Esophagus muscularis mucosa (tissue), 4 donors: Measurements from ENCODE around the gene STMN3. TPM values are rescaled to one million over a fixed set of nuclear protein-coding genes. Genes with fewer than 3 reads are reported as not detected.
"Not testable (repeated sequence)": the region's sequence is repeated elsewhere in the genome, so short reads cannot be mapped to it uniquely, and the experiment has no call there.

Source experiments
- DNase-seq: peaks from one replicate; pipeline ENCODE4 v3.0.0-alpha.2; 2017; ENCODE audit errors: extremely low spot score
- H3K27ac ChIP-seq, 4 donors: fragments of 200-600 bp; sonication (generic); replicated peaks in 1 of 4; 1 replicate in 3 of 4; 2 replicates in 1 of 4; pipeline ENCODE4 v1.5.1; 2016 to 2019; ENCODE audit warnings: mild to moderate bottlenecking in 1 of 4
- H3K27me3 ChIP-seq, 4 donors: fragments of 200-600 bp; sonication (generic); one replicate each; pipeline versions ENCODE4 v1.5.1 to v1.6.0; 2016 to 2019
- H3K36me3 ChIP-seq, 4 donors: fragments of 200-600 bp; sonication (generic); one replicate each; pipeline ENCODE4 v1.5.1; 2016 to 2019
- H3K4me1 ChIP-seq, 4 donors: fragments of 200-600 bp; sonication (generic); one replicate each; pipeline ENCODE4 v1.5.1; 2016 to 2019
- H3K4me3 ChIP-seq, 4 donors: fragments of 200-600 bp; sonication (generic); 1 replicate in 2 of 4; 2 replicates in 2 of 4; pipeline ENCODE4 v1.5.1; 2016 to 2019; ENCODE audit warnings: mild to moderate bottlenecking in 4 of 4, moderate library complexity in 1 of 4
- H3K9me3 ChIP-seq, 4 donors: fragments of 200-600 bp; sonication (generic); 1 replicate in 3 of 4; 2 replicates in 1 of 4; pipeline ENCODE4 v1.5.1; 2016 to 2019
- EP300 ChIP-seq: sonication (generic); formaldehyde crosslinking; IDR thresholded peaks from one replicate; pipeline ENCODE4 v1.6.1; 2017; ENCODE audit warnings: antibody characterized with exemption
- POLR2A ChIP-seq: fragments of 450-650 bp; IDR thresholded peaks from one replicate; pipeline ENCODE4 v1.6.1; 2017; ENCODE audit warnings: antibody characterized with exemption, moderate library complexity, mild to moderate bottlenecking, low read depth
- POLR2AphosphoS5 ChIP-seq, 2 donors: sonication (generic); formaldehyde crosslinking; IDR thresholded peaks; one replicate each; pipeline ENCODE4 v1.6.1; 2017; ENCODE audit warnings: antibody characterized with exemption in 2 of 2
- WGBS: methylation state at CpG from one replicate; pipeline ENCODE4 v1.1.5; 2018; 5-methylcytosine and 5-hydroxymethylcytosine counted together
- intact Hi-C: fragments of 100-400 bp; cut with DNase I; formaldehyde crosslinking; loops from one replicate; pipeline ENCODE4 v1.15.1; 2023
- total RNA-seq, 4 donors: library from RNA; depleted of rRNA; stranded (reverse); fragments of >200 nt; gene quantifications; one replicate each; pipeline versions ENCODE4 v1.1.0 to v1.2.1, GENCODE V29; 2016
- TF ChIP-seq, protein P1 (sequence below), 3 experiments: fragments of 200-600 bp in 2 of 3; fragments of 450-650 bp in 1 of 3; sonication (generic) in 2 of 3; IDR thresholded peaks; one replicate each; pipeline ENCODE4 v1.5.1; 2017 to 2019; ENCODE audit warnings: antibody characterized with exemption in 3 of 3, mild to moderate bottlenecking in 2 of 3, moderate library complexity in 1 of 3

Gene STMN3
- total RNA-seq, 4 donors from 2014 or later: 13.3 to 47.4 (median 28.9) TPM

DNA sequence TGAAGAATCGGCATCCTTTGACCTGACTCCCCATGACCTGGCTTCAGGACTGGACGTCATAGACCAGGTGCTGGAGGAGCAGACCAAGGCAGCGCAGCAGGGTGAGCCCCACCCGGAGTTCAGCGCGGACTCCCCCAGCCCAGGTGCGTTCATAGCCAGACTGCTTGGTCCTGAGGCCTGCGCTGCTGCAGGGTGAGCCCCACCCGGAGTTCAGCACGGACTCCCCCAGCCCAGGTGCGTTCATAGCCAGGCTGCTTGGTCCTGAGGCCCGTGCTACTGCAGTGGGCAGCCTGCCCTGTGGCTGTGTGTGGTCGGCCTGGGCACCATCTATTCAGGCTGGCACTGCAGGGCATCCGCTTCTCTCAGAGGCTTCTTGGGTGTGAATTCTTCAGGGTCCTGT, 20.7 kb upstream of the STMN3 start:
- no peak for DNase-seq
- intact Hi-C loops: no loop called here
- Histone ChIP-seq H3K36me3 (peaks cover 23 to 83% (median 65%) of the 10 kb centered on the region in 4 donors), H3K4me3 (no peak overlapping the region), H3K27me3 (no peaks in the 10 kb centered on the region), H3K27ac (no peak overlapping the region), H3K4me1 (no peaks in the 10 kb centered on the region), H3K9me3 (no peaks in the 10 kb centered on the region)
- 97% methylated on average over 6 of the region's 14 CpGs for WGBS
- TF ChIP-seq POLR2AphosphoS5 (IDR thresholded peaks at IDR 0.05) (no peak), POLR2A (no peak), EP300 (no peak)
- TF ChIP-seq, protein P1, sequence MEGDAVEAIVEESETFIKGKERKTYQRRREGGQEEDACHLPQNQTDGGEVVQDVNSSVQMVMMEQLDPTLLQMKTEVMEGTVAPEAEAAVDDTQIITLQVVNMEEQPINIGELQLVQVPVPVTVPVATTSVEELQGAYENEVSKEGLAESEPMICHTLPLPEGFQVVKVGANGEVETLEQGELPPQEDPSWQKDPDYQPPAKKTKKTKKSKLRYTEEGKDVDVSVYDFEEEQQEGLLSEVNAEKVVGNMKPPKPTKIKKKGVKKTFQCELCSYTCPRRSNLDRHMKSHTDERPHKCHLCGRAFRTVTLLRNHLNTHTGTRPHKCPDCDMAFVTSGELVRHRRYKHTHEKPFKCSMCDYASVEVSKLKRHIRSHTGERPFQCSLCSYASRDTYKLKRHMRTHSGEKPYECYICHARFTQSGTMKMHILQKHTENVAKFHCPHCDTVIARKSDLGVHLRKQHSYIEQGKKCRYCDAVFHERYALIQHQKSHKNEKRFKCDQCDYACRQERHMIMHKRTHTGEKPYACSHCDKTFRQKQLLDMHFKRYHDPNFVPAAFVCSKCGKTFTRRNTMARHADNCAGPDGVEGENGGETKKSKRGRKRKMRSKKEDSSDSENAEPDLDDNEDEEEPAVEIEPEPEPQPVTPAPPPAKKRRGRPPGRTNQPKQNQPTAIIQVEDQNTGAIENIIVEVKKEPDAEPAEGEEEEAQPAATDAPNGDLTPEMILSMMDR (IDR thresholded peaks at IDR 0.05): no peak

DNA sequence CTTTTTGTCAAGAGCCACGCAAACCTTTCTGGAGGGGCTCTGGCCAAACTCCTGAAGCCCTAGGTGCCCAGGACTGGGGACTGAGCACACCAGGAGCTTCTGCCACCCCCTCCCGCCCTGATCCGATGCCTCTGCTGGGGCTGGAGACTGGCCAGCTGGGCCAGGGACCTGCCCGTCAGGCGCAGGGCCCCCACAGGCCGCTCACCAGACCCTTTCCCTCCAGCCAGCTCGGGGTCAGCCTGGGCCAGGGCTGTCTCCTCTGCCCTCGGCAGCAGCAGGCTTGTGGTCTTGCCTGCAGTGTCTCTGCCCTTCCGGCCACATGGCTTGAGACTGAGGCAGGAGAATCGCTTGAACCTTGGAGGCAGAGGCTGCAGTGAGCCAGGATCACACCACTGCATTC, 19.4 kb upstream of the STMN3 start:
- no peak overlapping the region for H3K27ac ChIP-seq
- H3K9me3 ChIP-seq: no peaks in the 10 kb centered on the region
- peaks cover 23 to 83% (median 66%) of the 10 kb centered on the region in 4 donors for H3K36me3 ChIP-seq
- intact Hi-C loops: no loop called here
- H3K4me1 ChIP-seq: no peaks in the 10 kb centered on the region
- H3K27me3 ChIP-seq: no peaks in the 10 kb centered on the region
- DNase-seq: no peak
- no peak for TF ChIP-seq POLR2AphosphoS5 (IDR thresholded peaks at IDR 0.05)
- H3K4me3 ChIP-seq: no peak overlapping the region
- WGBS: 95% methylated on average over 7 of the region's 10 CpGs

DNA sequence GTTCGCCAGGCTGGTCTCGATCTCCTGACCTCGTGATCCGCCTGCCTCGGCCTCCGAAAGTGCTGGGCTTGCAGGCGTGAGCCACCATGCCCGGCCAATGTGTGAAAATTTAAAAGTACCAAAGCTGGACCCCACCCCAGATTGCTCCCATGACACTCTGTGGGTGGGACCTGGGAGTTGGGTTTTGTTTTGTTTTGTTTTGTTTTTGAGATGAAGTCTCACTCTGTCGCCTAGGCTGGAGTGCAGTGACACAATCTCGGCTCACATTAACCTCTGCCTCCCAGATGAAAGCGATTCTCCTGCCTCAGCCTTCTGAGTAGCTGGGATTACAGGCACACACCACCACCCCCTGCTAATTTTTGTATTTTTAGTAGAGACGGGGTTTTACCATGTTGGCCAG, 18.5 kb upstream of the STMN3 start:
- intact Hi-C loops, H3K4me1 ChIP-seq, H3K27ac ChIP-seq, H3K9me3 ChIP-seq, H3K27me3 ChIP-seq, DNase-seq, H3K4me3 ChIP-seq: not testable (repeated sequence)
- peaks cover 27 to 85% (median 67%) of the 10 kb centered on the region in 4 donors for H3K36me3 ChIP-seq
- 96% methylated on average over 12 of the region's 12 CpGs for WGBS

DNA sequence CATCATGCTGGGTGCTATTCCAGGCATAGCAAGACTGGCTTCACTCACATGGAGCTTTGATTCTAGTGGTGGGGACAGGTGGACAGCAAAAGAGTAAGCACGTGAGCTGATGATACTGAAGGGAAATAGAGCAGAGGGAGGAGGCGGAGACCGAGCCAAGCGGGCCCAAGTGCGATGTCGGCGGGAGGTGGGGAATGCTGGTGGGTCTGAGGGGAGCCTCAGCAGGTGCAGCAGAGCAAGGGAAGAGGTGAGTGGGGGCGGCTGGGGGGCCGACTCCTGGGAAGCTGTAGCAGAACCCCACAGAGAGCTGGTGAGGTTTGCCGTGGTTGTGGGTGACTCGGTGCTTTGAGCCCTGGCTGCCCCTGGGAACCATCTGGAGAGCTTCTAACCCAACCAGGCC, 15.1 kb upstream of the STMN3 start:
- DNase-seq: no peak
- Histone ChIP-seq H3K27me3 (no peaks in the 10 kb centered on the region), H3K27ac (no peak overlapping the region), H3K4me1 (peaks cover 0 to 11% (median 0%) of the 10 kb centered on the region in 4 donors), H3K36me3 (peaks cover 24 to 85% (median 67%) of the 10 kb centered on the region in 4 donors), H3K9me3 (no peaks in the 10 kb centered on the region), H3K4me3 (no peak overlapping the region)
- 94% methylated on average over 11 of the region's 11 CpGs for WGBS
- no peak for TF ChIP-seq POLR2A
- no peak for TF ChIP-seq POLR2AphosphoS5 (IDR thresholded peaks at IDR 0.05)
- TF ChIP-seq EP300: no peak
- TF ChIP-seq, protein P1 (IDR thresholded peaks at IDR 0.05): no peak
- intact Hi-C loops: no loop called here

DNA sequence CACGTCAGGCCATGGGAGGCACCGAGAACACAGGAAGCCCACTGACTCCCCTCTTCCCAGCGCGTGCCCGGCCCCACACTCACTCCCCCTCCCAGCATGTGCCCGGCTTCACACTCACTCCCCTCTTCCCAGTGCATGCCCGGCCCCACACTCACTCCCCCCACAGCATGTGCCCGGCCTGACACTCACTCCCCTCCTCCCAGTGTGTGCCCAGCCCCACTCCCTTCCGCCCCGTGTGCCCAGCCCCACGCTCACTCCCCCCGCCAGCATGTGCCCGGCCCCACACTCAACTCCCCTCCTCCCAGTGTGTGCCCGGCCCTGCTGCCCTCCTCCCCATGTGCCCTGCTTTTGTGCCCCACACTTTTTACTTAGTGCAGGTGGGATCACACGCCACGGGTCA, 14.6 kb upstream of the STMN3 start:
- no peak for DNase-seq
- no peaks in the 10 kb centered on the region for H3K9me3 ChIP-seq
- TF ChIP-seq, protein P1 (IDR thresholded peaks at IDR 0.05): no peak
- TF ChIP-seq EP300 (no peak), POLR2AphosphoS5 (IDR thresholded peaks at IDR 0.05) (no peak), POLR2A (no peak)
- H3K27me3 ChIP-seq: no peaks in the 10 kb centered on the region
- peaks cover 29 to 85% (median 67%) of the 10 kb centered on the region in 4 donors for H3K36me3 ChIP-seq
- no peak overlapping the region for H3K4me3 ChIP-seq
- 93% methylated on average over 16 of the region's 16 CpGs for WGBS
- H3K4me1 ChIP-seq: peaks cover 0 to 11% (median 0%) of the 10 kb centered on the region in 4 donors
- intact Hi-C loops: no loop called here
- H3K27ac ChIP-seq: no peak overlapping the region

DNA sequence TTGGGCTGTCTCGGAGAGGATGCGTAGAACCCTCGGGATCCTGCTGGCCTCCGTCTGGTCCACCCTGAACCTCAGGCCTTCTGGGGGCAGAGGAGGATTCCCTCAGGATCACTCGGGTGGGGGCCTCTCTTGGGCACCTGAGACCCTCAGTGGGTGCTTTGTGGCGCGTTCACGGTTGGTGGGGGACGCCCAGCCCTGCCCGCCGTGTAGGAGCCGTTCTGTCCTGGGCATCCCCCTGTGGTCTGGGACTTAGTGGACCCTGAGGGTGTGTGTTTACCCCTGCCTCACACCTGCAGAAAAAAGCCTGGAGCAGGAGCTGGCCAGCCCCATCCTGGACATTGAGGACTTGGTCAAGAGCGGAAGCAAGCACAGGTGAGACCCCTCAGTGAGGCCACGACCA, 12.5 kb upstream of the STMN3 start:
- TF ChIP-seq, protein P1 (IDR thresholded peaks at IDR 0.05): no peak
- TF ChIP-seq POLR2A (no peak), EP300 (no peak), POLR2AphosphoS5 (IDR thresholded peaks at IDR 0.05) (no peak)
- 97% methylated on average over 4 of the region's 14 CpGs for WGBS
- Histone ChIP-seq H3K36me3 (peaks cover 36 to 88% (median 79%) of the 10 kb centered on the region in 4 donors), H3K4me3 (no peak overlapping the region), H3K9me3 (no peaks in the 10 kb centered on the region), H3K4me1 (peaks cover 0 to 11% (median 0%) of the 10 kb centered on the region in 4 donors), H3K27me3 (no peaks in the 10 kb centered on the region), H3K27ac (no peak overlapping the region)
- intact Hi-C loops: no loop called here
- no peak for DNase-seq
